Osteoblast (primary cell): ENCODE results near the gene SEMA3A. TPM values are rescaled to one million over a fixed set of nuclear protein-coding genes. Genes with fewer than 3 reads are reported as not detected.
A peak's percentile ranks its signal among the peaks of the same experiment; 100 is the strongest.

Experiments
- DNase-seq: peaks from one replicate; pipeline ENCODE4 v3.0.0; 2011; ENCODE audit warnings: low spot score, mixed read lengths; ENCODE audit not compliant: insufficient read length; ENCODE audit errors: missing footprints
- H2AFZ ChIP-seq: 2 replicates; pipeline ENCODE4 v1.6.0; 2011; ENCODE audit warnings: mild to moderate bottlenecking, low read length
- H3K27ac ChIP-seq: 2 replicates; pipeline ENCODE4 v1.5.1; 2011; ENCODE audit warnings: mild to moderate bottlenecking, low read depth, low read length, moderate library complexity
- H3K27me3 ChIP-seq: 2 replicates; pipeline ENCODE4 v1.6.0; 2012; ENCODE audit warnings: mild to moderate bottlenecking, control low read depth, inconsistent platforms, low read length, moderate library complexity; ENCODE audit not compliant: insufficient read depth
- H3K36me3 ChIP-seq: 2 replicates; pipeline ENCODE4 v1.5.1; 2011; ENCODE audit warnings: mild to moderate bottlenecking, low read length, control low read depth, moderate library complexity; ENCODE audit not compliant: insufficient read depth
- H3K4me1 ChIP-seq: 2 replicates; pipeline ENCODE4 v1.5.1; 2011; ENCODE audit warnings: mild to moderate bottlenecking, low read length, control low read depth, moderate library complexity; ENCODE audit not compliant: insufficient read depth
- H3K4me2 ChIP-seq: 2 replicates; pipeline ENCODE4 v1.6.0; 2011; ENCODE audit warnings: mild to moderate bottlenecking, low read length; ENCODE audit not compliant: insufficient read depth
- H3K4me3 ChIP-seq: fragments of 200-600 bp; sonication (generic); 3 replicates; pipeline ENCODE4 v1.5.1; 2012; ENCODE audit warnings: mild to moderate bottlenecking, low read length, inconsistent platforms; ENCODE audit not compliant: insufficient read depth
- H3K79me2 ChIP-seq: 2 replicates; pipeline ENCODE4 v1.6.0; 2012; ENCODE audit warnings: mild to moderate bottlenecking, low read length, control low read depth, inconsistent platforms; ENCODE audit not compliant: insufficient read depth
- H3K9me3 ChIP-seq: 2 replicates; pipeline ENCODE4 v1.5.1; 2011; ENCODE audit warnings: low read depth, low read length, control low read depth
- H4K20me1 ChIP-seq: 2 replicates; pipeline ENCODE4 v1.6.0; 2012; ENCODE audit warnings: mild to moderate bottlenecking, low read length, control low read depth; ENCODE audit not compliant: insufficient read depth
- total RNA-seq: library from RNA; depleted of rRNA; stranded (reverse); fragments of >200 nt; gene quantifications from 2 replicates; pipeline ENCODE4 v1.2.3, GENCODE V29; 2012
- TF ChIP-seq, protein P1 (sequence below): IDR thresholded peaks from 2 replicates; pipeline ENCODE4 v1.5.1; 2011; ENCODE audit warnings: mild to moderate bottlenecking, low read depth, low read length, moderate library complexity; ENCODE audit errors: extremely low read depth

SEMA3A gene
- total RNA-seq, 1 donor: 2.5 TPM

GRCh38 chr7:84022009-84022408 is 172.6 kb downstream of the SEMA3A start:
- no peaks in the 10 kb centered on the region for H3K36me3 ChIP-seq
- peaks cover 16% of the 10 kb centered on the region for H3K4me1 ChIP-seq
- H2AFZ ChIP-seq: no peak overlapping the region
- no peak for DNase-seq
- H3K4me3 ChIP-seq: no peak overlapping the region
- no peaks in the 10 kb centered on the region for H3K79me2 ChIP-seq
- no peak overlapping the region for H3K4me2 ChIP-seq
- H3K9me3 ChIP-seq: no peaks in the 10 kb centered on the region
- H4K20me1 ChIP-seq: no peaks in the 10 kb centered on the region
- no peak overlapping the region for H3K27ac ChIP-seq
- no peaks in the 10 kb centered on the region for H3K27me3 ChIP-seq
- TF ChIP-seq, protein P1, sequence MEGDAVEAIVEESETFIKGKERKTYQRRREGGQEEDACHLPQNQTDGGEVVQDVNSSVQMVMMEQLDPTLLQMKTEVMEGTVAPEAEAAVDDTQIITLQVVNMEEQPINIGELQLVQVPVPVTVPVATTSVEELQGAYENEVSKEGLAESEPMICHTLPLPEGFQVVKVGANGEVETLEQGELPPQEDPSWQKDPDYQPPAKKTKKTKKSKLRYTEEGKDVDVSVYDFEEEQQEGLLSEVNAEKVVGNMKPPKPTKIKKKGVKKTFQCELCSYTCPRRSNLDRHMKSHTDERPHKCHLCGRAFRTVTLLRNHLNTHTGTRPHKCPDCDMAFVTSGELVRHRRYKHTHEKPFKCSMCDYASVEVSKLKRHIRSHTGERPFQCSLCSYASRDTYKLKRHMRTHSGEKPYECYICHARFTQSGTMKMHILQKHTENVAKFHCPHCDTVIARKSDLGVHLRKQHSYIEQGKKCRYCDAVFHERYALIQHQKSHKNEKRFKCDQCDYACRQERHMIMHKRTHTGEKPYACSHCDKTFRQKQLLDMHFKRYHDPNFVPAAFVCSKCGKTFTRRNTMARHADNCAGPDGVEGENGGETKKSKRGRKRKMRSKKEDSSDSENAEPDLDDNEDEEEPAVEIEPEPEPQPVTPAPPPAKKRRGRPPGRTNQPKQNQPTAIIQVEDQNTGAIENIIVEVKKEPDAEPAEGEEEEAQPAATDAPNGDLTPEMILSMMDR: no peak

- Histone ChIP-seq H3K4me3 (no peak overlapping the region), H3K4me2 (no peak overlapping the region), H3K9me3 (no peaks in the 10 kb centered on the region), H2AFZ (no peak overlapping the region), H3K79me2 (no peaks in the 10 kb centered on the region), H3K27me3 (no peaks in the 10 kb centered on the region), H3K27ac (no peak overlapping the region), H3K36me3 (no peaks in the 10 kb centered on the region), H3K4me1 (peaks cover 16% of the 10 kb centered on the region), H4K20me1 (no peaks in the 10 kb centered on the region)
- DNase-seq: no peak
- TF ChIP-seq, protein P1: no peak
Observed at GRCh38 chr7:84021292-84021908, 173.2 kb downstream of the SEMA3A start.

GRCh38 chr7:84017651-84018050 is 176.9 kb downstream of the SEMA3A start:
- no peak overlapping the region for H3K4me2 ChIP-seq
- TF ChIP-seq, protein P1: no peak
- no peaks in the 10 kb centered on the region for H3K79me2 ChIP-seq
- DNase-seq: peak; percentile 18
- H3K27ac ChIP-seq: no peak overlapping the region
- H3K4me1 ChIP-seq: peaks cover 4% of the 10 kb centered on the region
- H2AFZ ChIP-seq: peak overlapping the region; percentile 61
- no peaks in the 10 kb centered on the region for H3K36me3 ChIP-seq
- no peaks in the 10 kb centered on the region for H3K9me3 ChIP-seq
- no peak overlapping the region for H3K4me3 ChIP-seq
- H4K20me1 ChIP-seq: no peaks in the 10 kb centered on the region
- H3K27me3 ChIP-seq: no peaks in the 10 kb centered on the region

- no peak overlapping the region for H3K27ac ChIP-seq
- no peaks in the 10 kb centered on the region for H3K27me3 ChIP-seq
- H3K36me3 ChIP-seq: no peaks in the 10 kb centered on the region
- H3K4me1 ChIP-seq: peaks cover 10% of the 10 kb centered on the region
- H4K20me1 ChIP-seq: no peaks in the 10 kb centered on the region
- TF ChIP-seq, protein P1: no peak
- H3K79me2 ChIP-seq: no peaks in the 10 kb centered on the region
- no peak overlapping the region for H3K4me3 ChIP-seq
- no peak overlapping the region for H2AFZ ChIP-seq
- no peaks in the 10 kb centered on the region for H3K9me3 ChIP-seq
- no peak for DNase-seq
- no peak overlapping the region for H3K4me2 ChIP-seq
Observed at GRCh38 chr7:84013616-84014240, 180.9 kb downstream of the SEMA3A start.
